Melanocyte of skin (primary cell): Measurements from ENCODE around the gene NADK2. TPM values are rescaled to one million over a fixed set of nuclear protein-coding genes. Genes with fewer than 3 reads are reported as not detected.

Source experiments
- small RNA-seq, 2 donors: library from RNA; depleted of rRNA; stranded (forward); fragments of <200 nt; gene quantifications; one replicate each; pipeline ENCODE3, GENCODE V24; 2012
- total RNA-seq, 2 donors: library from RNA; depleted of rRNA; stranded (reverse); fragments of >200 nt; gene quantifications; 2 replicates each; pipeline ENCODE4 v1.2.3, GENCODE V29; 2012

Gene NADK2
- 10 to 100 TPM; 10.3 to 12.3 TPM for total RNA-seq

GRCh38 chr5:36241631-36242533 lies at the start of gene NADK2:
TSS of gene NADK2 (minus strand) at chr5:36241925. CDS start at chr5:36241798, 127 bp downstream.

GRCh38 chr5:36151434-36152323 lies 90.0 kb downstream of the NADK2 start, which contains the start of the genes LMBRD2 and SKP2:
TSS of gene LMBRD2 (minus strand) at chr5:36151887. CDS start at chr5:36143349, 8,538 bp downstream.
TSS of gene SKP2 (plus strand) at chr5:36152111. CDS start at chr5:36152263, 152 bp downstream.

Small RNA genes lying within 50 kb of the gene (small RNA-seq; reads per million reads assigned to genes)
- gene MIR580 (5.8 to 12.0 reads per million in 2 donors), gene RNU6-1305P (0 to 0.04 reads per million in 2 donors)

Other genes starting within 250 kb of the NADK2 start
- gene UGT3A2, start 175.0 kb downstream of the NADK2 start, total RNA-seq: not detected
- 1 to 10 TPM; 6.0 to 8.6 TPM for gene LMBRD2, start 90.0 kb downstream of the NADK2 start, total RNA-seq
- gene SKP2, start 89.8 kb downstream of the NADK2 start, total RNA-seq: 10 to 100 TPM; 20.6 to 41.6 TPM
- gene RANBP3L, start 60.0 kb upstream of the NADK2 start, total RNA-seq: not detected